ENCODE results near the gene OR2AP1.

OR2AP1 gene

DNA sequence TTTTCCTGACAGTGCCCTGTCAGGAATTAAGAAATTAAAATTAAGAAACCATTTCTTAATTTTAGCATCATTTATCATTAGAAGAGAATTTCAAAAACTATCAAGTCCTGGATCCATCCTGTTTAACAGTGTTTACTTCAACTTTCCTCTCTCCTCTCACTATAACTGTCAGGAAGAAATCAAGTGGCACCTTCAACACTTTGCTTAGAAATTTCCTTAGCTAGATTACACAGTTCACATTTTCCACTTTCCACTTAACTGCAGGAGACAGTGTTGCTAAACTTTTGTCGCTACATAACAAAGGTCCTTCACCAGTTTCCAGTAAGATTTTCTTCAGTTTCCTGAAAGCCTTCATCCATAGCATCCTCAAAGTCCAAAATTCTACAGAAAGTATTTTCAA, 42.5 kb downstream of the OR2AP1 start:
- no peak overlapping the region for H3K4ac ChIP-seq (ENCODE audit: low read depth, low read length)
- H3K4me1 ChIP-seq (ENCODE audit: control insufficient read depth in 1 of 2, insufficient read depth in 2 of 2, low read length in 2 of 2), result no peaks in the 10 kb centered on the region
- H3K9ac ChIP-seq (ENCODE audit: low read length), result no peak overlapping the region
- peaks cover 4% of the 10 kb centered on the region for H3K9me3 ChIP-seq (ENCODE audit: insufficient read depth, low read depth, low read length)
- no peak overlapping the region for H4K8ac ChIP-seq (ENCODE audit: low read depth, low read length)
- H3K27me3 ChIP-seq (ENCODE audit: insufficient read depth, low read length), result no peaks in the 10 kb centered on the region
- H3K4me2 ChIP-seq (ENCODE audit: low read length), result no peak overlapping the region
- H2BK120ac ChIP-seq (ENCODE audit: insufficient read depth, low read length, poor library complexity), result no peak overlapping the region
- no CpG with 5 or more reads among the region's 1 CpG for WGBS (ENCODE audit: extremely low coverage, insufficient coverage, insufficient read length)
- H3K14ac ChIP-seq (ENCODE audit: low read length), result no peak overlapping the region
- H4K91ac ChIP-seq (ENCODE audit: low read depth, low read length), result no peak overlapping the region
- H3K79me1 ChIP-seq (ENCODE audit: low read length), result no peaks in the 10 kb centered on the region
- H3K79me2 ChIP-seq (ENCODE audit: control insufficient read depth, insufficient read depth, low read length, poor library complexity), result no peaks in the 10 kb centered on the region
- no peak overlapping the region for H3K23ac ChIP-seq (ENCODE audit: low read length)
- no peaks in the 10 kb centered on the region for H3K36me3 ChIP-seq (ENCODE audit: control insufficient read depth in 1 of 2, insufficient read depth in 2 of 2, low read length in 2 of 2)
- no peak overlapping the region for H3K27ac ChIP-seq (ENCODE audit: low read depth, low read length)
- H2BK5ac ChIP-seq (ENCODE audit: low read depth, low read length, poor library complexity), result no peak overlapping the region
- DNase-seq, result no peak
- no peak overlapping the region for H2BK12ac ChIP-seq (ENCODE audit: low read length)
- H2AFZ ChIP-seq (ENCODE audit: insufficient read depth, low read length, poor library complexity), result no peak overlapping the region
- no peak overlapping the region for H3K18ac ChIP-seq (ENCODE audit: low read length)
- no peak overlapping the region for H2AK5ac ChIP-seq (ENCODE audit: low read length)
- H3K4me3 ChIP-seq (ENCODE audit: low read depth, low read length), result no peak overlapping the region
- H4K12ac ChIP-seq (ENCODE audit: low read depth, low read length), result no peak overlapping the region

DNA sequence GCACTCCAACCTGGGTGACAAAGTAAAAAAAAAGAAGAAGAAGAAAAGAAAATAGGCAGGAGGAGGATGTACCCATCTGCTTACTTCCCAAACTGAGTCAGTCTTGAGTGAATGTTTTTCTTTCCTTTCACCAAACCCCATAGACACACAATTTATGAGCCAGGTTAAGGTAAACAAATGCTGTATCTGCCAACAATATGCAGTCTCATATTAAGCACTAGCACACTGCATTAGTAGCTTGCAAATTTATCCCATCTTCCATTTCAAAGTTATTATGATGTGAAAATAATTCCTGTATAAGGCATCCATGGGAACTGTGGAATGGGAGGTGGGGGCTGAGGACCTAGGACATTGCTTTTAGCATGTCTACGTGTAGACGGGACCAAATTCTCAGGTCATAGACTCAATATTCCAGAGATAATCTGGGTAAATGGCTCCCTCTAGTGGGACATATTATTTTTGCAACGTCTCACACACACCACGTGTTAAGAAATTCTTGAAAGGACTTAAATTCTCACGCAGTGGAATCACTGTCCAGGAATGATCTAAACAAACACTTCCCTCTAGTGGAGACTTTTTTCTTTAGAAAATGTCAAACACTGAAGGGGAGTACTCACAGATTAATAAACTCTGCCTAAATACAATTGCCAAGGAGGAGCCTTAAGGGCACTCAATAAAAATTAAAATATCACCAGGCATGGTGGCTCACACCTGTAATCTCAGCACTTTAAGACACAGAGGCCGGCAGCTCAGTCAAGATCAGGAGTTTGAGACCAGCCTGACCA, 47.3 kb downstream of the OR2AP1 start:
- H2AK5ac ChIP-seq (ENCODE audit: low read length), result no peak overlapping the region
- H4K12ac ChIP-seq (ENCODE audit: low read depth, low read length), result no peak overlapping the region
- H3K18ac ChIP-seq (ENCODE audit: low read length), result no peak overlapping the region
- no peak overlapping the region for H2BK5ac ChIP-seq (ENCODE audit: low read depth, low read length, poor library complexity)
- H3K14ac ChIP-seq (ENCODE audit: low read length), result no peak overlapping the region
- H3K36me3 ChIP-seq (ENCODE audit: control insufficient read depth in 1 of 2, insufficient read depth in 2 of 2, low read length in 2 of 2), result no peaks in the 10 kb centered on the region
- H2BK120ac ChIP-seq (ENCODE audit: insufficient read depth, low read length, poor library complexity), result no peak overlapping the region
- no peak overlapping the region for H4K91ac ChIP-seq (ENCODE audit: low read depth, low read length)
- peak; percentile 87 to 100 for DNase-seq
- H3K79me1 ChIP-seq (ENCODE audit: low read length), result no peaks in the 10 kb centered on the region
- no CpG with 5 or more reads among the region's 6 CpGs for WGBS (ENCODE audit: extremely low coverage, insufficient coverage, insufficient read length)
- no peak overlapping the region for H3K9ac ChIP-seq (ENCODE audit: low read length)
- H3K23ac ChIP-seq (ENCODE audit: low read length), result no peak overlapping the region
- peaks cover 4% of the 10 kb centered on the region for H3K9me3 ChIP-seq (ENCODE audit: insufficient read depth, low read depth, low read length)
- H3K27me3 ChIP-seq (ENCODE audit: insufficient read depth, low read length), result no peaks in the 10 kb centered on the region
- H2AFZ ChIP-seq (ENCODE audit: insufficient read depth, low read length, poor library complexity), result no peak overlapping the region
- no peak overlapping the region for H3K4me3 ChIP-seq (ENCODE audit: low read depth, low read length)
- no peaks in the 10 kb centered on the region for H3K79me2 ChIP-seq (ENCODE audit: control insufficient read depth, insufficient read depth, low read length, poor library complexity)
- H4K8ac ChIP-seq (ENCODE audit: low read depth, low read length), result no peak overlapping the region
- no peak overlapping the region for H2BK12ac ChIP-seq (ENCODE audit: low read length)
- H3K4me1 ChIP-seq (ENCODE audit: control insufficient read depth in 1 of 2, insufficient read depth in 2 of 2, low read length in 2 of 2), result no peaks in the 10 kb centered on the region
- no peak overlapping the region for H3K27ac ChIP-seq (ENCODE audit: low read depth, low read length)
- H3K4me2 ChIP-seq (ENCODE audit: low read length), result no peak overlapping the region
- no peak overlapping the region for H3K4ac ChIP-seq (ENCODE audit: low read depth, low read length)

DNA sequence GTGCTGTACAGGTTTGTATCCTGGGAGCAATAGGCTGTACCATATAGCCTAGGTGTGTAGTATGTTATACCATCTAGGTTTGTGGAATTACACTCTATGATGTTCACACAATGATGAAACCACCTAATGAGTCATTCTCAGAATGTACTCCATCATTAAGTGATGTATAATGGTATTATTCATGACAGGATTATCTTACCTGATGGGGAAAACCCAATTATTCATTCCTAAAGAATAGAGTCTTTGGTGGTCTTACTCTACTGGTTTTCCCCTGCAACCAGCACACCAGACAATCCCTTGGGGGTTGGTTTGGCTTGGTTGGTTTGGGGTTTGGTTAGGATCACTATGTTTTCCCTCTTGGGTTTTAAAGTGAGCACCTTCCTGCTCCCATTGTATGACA, 51.8 kb downstream of the OR2AP1 start:
- no peak overlapping the region for H2BK120ac ChIP-seq (ENCODE audit: insufficient read depth, low read length, poor library complexity)
- H3K9ac ChIP-seq (ENCODE audit: low read length), result no peak overlapping the region
- no peaks in the 10 kb centered on the region for H3K36me3 ChIP-seq (ENCODE audit: control insufficient read depth in 1 of 2, insufficient read depth in 2 of 2, low read length in 2 of 2)
- H3K9me3 ChIP-seq (ENCODE audit: insufficient read depth, low read depth, low read length), result no peaks in the 10 kb centered on the region
- no peak overlapping the region for H2BK5ac ChIP-seq (ENCODE audit: low read depth, low read length, poor library complexity)
- H3K18ac ChIP-seq (ENCODE audit: low read length), result no peak overlapping the region
- no peak overlapping the region for H4K12ac ChIP-seq (ENCODE audit: low read depth, low read length)
- no peaks in the 10 kb centered on the region for H3K79me1 ChIP-seq (ENCODE audit: low read length)
- peak in 1 of 2 donors; percentile 29 for DNase-seq
- no peak overlapping the region for H4K91ac ChIP-seq (ENCODE audit: low read depth, low read length)
- no peak overlapping the region for H2AFZ ChIP-seq (ENCODE audit: insufficient read depth, low read length, poor library complexity)
- no peak overlapping the region for H2AK5ac ChIP-seq (ENCODE audit: low read length)
- no peak overlapping the region for H3K4me2 ChIP-seq (ENCODE audit: low read length)
- H3K4me1 ChIP-seq (ENCODE audit: control insufficient read depth in 1 of 2, insufficient read depth in 2 of 2, low read length in 2 of 2), result no peaks in the 10 kb centered on the region
- H3K14ac ChIP-seq (ENCODE audit: low read length), result no peak overlapping the region
- no peak overlapping the region for H3K23ac ChIP-seq (ENCODE audit: low read length)
- H2BK12ac ChIP-seq (ENCODE audit: low read length), result no peak overlapping the region
- H3K27ac ChIP-seq (ENCODE audit: low read depth, low read length), result no peak overlapping the region
- no peak overlapping the region for H3K4ac ChIP-seq (ENCODE audit: low read depth, low read length)
- H3K4me3 ChIP-seq (ENCODE audit: low read depth, low read length), result no peak overlapping the region
- H4K8ac ChIP-seq (ENCODE audit: low read depth, low read length), result no peak overlapping the region
- H3K79me2 ChIP-seq (ENCODE audit: control insufficient read depth, insufficient read depth, low read length, poor library complexity), result no peaks in the 10 kb centered on the region
- no peaks in the 10 kb centered on the region for H3K27me3 ChIP-seq (ENCODE audit: insufficient read depth, low read length)
